CD4-positive, alpha-beta T cell treated with Interleukin-2 at 100 ng/mL for 4 hours (primary cell): Measurements from ENCODE around the gene FRMD4B.
"Not testable (repeated sequence)": the region's sequence is repeated elsewhere in the genome, so short reads cannot be mapped to it uniquely, and the experiment has no call there.

ENCODE experiments used
- DNase-seq: peaks from one replicate; pipeline ENCODE4 v3.0.0-alpha.2; 2020; ENCODE audit warnings: low spot score

The FRMD4B gene

GRCh38 chr3:69283913-69284611 lies 101.8 kb downstream of the FRMD4B start:
- DNase-seq, result no peak

GRCh38 chr3:69283496-69283895 lies 102.4 kb downstream of the FRMD4B start:
- DNase-seq, result no peak

DNA sequence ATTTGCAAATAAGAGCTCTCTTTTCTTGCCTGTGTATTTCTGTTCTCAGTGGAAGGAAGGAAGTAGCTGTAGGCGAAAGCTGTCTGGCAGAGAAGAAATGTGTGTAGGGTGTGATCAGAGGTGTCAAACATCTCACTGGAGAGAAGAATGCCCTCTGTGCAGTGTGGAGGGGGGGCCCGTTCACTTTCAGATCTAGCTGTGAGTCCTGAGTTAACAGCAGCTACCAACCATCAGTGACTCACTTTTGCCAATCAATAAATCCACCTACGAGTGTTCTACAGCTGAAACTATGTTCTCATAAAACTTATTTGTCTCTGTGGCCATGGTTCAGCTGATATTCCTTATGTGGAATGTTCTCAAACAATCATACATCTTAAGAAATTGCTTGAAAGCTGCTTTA lies 103.7 kb downstream of the FRMD4B start:
- peak; percentile 68 for DNase-seq

- not testable (repeated sequence) for DNase-seq
These were observed 108.5 kb downstream of the FRMD4B start for GRCh38 chr3:69277403-69277802.

DNA sequence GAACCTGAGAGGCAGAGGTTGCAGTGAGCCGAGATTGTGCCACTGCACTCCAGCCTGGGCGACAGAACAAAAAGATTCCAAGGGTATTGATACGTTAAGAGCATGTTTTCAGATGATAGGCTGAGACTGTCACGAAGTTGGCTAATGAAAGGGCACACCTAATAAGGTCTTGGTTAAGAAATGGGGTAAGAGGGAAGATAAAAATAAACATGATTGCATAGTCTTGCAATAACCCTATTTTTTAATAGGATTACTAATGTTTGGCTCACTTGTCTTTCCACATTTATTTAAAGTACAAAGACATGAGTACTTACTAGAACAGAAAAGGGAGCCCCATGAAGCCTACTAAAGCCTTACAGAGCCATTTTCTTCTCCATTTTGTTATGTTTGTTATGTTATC lies 109.0 kb downstream of the FRMD4B start:
- no peak for DNase-seq

DNA sequence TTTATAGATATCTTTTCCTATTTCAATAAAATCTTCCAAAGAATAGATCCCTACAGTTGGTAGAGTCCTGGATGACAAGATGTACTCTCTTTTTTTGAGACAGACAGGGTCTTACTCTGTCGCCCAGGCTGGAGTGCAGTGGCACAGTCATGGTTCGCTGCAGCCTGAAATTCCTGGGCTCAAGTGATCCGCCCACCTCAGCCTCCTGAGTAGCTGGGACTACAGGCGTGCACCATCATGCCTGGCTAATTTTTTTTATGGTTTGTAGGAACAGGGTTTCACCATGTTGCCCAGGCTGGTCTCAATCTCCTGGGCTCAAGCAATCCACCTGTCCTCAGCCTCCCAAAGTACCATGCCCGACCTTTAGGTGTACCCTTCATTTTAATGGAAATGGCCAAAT lies 109.7 kb downstream of the FRMD4B start:
- DNase-seq, result not testable (repeated sequence)

GRCh38 chr3:69273896-69274295 lies 112.0 kb downstream of the FRMD4B start:
- no peak for DNase-seq

DNA sequence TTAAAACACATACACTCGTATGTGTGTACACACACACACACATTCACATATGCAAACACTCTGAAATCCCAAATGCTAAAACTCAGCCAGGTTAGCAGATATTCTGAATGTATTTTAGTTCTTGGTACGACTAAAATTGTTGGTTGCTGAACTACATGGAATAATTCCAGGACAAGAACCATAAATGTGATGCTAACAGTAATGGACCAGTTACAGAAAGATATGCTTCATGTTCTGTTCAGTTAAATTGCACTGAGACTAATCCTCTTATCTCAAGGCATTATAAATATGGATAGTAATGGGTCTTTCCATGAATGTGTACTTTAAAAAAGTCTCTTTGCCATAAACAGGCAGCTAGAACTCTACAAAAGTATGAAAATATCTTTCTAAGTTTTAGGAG lies 113.3 kb downstream of the FRMD4B start:
- DNase-seq, result no peak

DNA sequence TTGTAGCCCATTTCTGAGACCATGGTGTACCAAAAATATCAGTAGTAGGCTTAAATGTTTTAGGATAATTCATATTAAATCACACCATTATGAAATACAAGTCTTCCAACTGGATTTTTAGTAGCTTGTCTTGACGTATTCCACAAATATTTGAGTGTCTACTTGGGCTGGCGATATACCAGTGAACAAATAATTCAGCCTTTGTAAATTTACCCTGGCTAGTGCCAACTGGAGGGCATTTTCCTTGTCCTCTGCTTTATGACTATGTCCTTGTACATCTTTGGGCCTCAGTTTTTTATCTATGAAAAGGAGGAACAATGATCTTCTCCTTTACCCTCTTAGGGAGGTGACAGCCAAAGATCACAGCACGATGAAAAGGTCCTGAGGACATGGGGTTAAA lies 114.8 kb downstream of the FRMD4B start:
- no peak for DNase-seq

- no peak for DNase-seq
These were observed 119.3 kb downstream of the FRMD4B start for GRCh38 chr3:69266585-69266984.

DNA sequence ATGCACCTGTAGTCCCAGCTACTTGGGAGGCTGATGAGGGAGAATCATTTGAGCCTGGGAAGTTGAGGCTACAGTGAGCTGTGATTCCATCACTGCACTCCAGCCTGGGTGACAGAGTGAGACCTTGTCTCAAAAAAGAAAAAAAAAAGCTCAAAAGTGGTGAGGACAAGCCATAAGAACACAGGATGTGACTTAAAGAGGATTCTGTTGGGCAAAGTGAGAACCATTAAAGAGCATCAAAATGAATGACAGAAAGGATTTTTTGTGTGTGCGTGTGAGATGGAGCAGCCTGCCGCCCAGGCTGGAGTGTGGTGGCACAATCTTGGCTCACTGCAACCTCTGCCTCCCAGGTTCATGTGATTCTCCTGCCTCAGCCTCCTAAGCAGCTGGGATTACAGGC lies 119.8 kb downstream of the FRMD4B start:
- DNase-seq, result not testable (repeated sequence)

- DNase-seq, result not testable (repeated sequence)
These were observed 125.0 kb downstream of the FRMD4B start for GRCh38 chr3:69260843-69261405.

GRCh38 chr3:69260216-69260787 lies 125.6 kb downstream of the FRMD4B start:
- DNase-seq, result no peak

DNA sequence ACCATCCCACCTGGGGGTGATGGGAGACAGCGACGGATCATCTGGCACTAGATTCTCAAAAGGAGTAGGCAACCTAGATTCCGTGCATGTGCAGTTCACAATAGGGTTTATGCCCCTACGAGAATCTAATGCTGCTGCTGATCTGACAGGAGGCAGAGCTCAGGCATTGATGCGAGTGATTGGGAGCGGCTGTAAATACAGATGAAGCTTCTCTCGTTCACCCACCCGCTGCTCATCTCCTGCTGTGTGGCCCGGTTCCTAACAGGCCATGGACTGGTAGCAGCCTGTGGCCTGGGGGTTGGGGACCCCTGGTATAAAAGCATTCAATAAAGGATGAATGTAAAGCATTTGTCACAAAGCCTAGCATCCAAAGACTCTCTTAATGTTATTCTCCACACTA lies 126.8 kb downstream of the FRMD4B start:
- DNase-seq, result no peak

DNA sequence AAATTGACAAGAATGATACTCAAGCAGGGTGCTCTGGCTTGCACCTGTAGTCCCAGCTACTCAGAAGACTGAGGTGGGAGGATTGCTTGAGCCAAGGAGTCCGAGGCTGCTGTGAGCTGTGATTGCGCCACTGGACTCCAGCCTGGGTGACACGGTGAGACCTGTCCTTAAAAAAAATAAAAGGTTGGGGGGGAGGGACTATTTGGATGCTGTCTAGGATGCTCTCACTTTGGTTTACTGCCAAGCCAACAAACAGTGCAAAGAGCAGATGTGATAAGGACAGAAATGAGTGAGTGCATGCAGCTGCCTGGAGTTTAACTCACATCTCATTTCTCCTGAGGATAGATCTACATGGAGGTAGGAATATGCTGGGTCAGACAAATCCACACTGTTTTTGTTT lies 130.0 kb downstream of the FRMD4B start:
- DNase-seq, result no peak

- DNase-seq, result no peak
These were observed 131.5 kb downstream of the FRMD4B start for GRCh38 chr3:69254351-69254750.

GRCh38 chr3:69252631-69253030 lies 133.3 kb downstream of the FRMD4B start:
- DNase-seq, result no peak

- no peak for DNase-seq
These were observed 133.7 kb downstream of the FRMD4B start for GRCh38 chr3:69252141-69252540.

DNA sequence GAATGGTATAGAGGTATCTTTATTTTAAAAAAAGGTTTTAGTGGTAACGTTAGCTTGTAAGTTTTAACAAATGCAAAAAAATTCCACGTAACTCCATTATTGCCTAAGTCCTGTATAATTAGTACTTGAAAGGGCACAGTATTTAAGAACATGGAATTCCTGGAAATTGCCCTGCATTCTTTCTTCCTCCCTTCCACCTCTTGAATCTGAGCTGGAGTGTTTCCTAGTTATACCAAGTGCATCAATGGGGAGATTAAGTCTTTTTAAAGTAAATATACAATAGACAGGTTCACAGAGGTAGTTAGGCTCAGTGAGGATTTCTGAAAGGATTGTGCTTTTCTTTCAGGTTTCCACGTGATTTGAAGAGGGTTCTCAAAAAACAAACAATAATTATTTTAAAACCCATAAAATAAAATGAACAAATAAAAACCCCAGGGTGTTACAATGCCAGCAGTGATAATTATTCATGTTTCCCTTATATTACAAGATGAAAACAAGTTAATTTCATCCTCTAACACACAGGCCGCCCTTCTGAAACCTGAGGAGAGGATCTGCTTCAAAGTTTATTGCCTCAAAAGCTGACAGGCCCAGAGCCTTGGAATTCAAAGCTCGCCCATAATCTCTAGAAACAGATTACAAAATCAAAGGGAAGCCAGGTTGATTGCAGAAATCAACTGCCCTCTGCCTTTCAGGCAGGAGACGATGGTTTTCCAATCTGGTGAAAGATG lies 134.6 kb downstream of the FRMD4B start:
- DNase-seq, result no peak

DNA sequence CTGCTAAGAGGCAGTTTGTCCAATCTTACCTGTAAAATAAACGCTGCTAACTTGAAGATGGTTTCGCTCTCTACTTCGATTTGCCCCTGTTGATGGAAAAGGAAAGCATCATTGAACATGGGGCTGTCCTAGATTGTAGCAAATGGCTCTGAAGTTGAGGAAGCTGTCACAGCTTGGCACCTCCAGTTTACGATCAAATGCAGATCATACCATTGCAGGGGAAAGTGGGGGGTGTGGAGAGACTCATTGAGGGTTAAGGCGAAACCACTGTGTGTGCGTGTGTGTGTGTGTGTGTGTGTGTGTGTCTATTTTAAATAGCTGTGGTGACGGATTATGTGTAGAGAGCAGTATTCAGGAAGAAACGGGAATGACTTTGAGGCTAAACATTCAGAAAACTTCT lies 135.9 kb downstream of the FRMD4B start:
- peak; percentile 46 for DNase-seq

GRCh38 chr3:69249001-69249400 lies 136.9 kb downstream of the FRMD4B start:
- DNase-seq, result no peak

- no peak for DNase-seq
These were observed 137.5 kb downstream of the FRMD4B start for GRCh38 chr3:69248436-69248835.

DNA sequence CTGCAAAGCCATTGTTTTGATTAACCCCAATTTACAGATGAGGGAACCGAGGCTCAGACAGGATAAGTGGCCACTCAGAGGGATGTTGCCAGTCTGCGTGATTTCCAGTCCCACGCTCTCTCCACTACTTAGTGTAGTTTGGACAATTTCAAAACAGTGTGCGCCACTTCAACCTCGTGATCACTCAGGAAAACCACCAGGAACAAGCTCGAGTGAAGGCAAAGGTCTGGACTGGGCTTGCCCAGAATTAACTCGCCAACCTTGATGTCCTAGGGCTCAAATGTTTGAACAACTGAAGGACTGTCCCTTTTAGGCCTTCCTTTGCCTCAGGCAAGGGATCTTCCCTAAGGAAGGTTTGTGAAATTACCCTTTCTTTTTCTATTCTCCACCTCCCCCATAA lies 139.3 kb downstream of the FRMD4B start:
- no peak for DNase-seq
